HG03565 (cell line): ENCODE results near the gene EFCAB12.

Experiments
- ATAC-seq: cut with Tn5 transposase; IDR thresholded peaks from one replicate; pipeline ENCODE4 v1.9.1; 2021; ENCODE audit warnings: mild to moderate bottlenecking, moderate library complexity; ENCODE audit not compliant: unreplicated experiment

Gene EFCAB12

DNA sequence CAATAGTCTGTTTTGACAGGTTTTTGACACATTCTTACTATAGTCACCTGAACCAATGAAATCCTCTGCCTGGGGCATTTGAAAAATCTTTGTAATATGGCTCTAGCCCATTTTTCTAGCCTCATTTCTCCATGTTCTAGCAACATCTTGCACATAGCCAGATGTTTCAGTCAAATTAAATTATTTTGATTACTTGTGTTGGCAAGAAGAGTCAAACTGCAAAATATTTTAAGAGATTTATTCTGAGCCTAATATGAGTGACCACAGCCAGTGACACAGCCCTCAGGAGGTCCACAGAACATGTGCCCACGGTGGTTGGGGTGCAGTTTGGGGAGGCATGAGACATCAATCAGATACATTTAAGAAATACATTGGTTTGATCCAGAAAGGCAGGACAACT, 18.5 kb upstream of the EFCAB12 start:
- no peak for ATAC-seq

- no peak for ATAC-seq
Observed at GRCh38 chr3:129445471-129445870, 17.0 kb upstream of the EFCAB12 start.

DNA sequence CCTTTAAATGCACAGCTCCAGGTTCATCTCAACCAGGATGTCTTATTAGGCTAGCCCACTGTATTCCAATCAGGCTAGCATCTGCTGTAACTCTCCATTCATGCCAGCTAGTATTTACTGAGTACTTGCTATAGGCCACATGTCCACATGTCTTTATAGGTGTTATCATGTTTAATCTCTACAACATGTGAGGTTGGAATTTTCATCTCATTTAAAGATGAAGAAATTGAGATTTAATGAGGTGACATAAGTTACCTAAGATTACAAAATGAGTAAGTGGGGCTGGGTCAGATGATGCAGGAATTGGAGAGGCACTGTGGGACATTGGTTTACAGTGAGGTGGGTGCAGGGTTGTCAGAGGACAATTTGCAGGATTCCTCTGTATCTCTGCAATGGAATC, 14.5 kb upstream of the EFCAB12 start:
- ATAC-seq, result no peak

DNA sequence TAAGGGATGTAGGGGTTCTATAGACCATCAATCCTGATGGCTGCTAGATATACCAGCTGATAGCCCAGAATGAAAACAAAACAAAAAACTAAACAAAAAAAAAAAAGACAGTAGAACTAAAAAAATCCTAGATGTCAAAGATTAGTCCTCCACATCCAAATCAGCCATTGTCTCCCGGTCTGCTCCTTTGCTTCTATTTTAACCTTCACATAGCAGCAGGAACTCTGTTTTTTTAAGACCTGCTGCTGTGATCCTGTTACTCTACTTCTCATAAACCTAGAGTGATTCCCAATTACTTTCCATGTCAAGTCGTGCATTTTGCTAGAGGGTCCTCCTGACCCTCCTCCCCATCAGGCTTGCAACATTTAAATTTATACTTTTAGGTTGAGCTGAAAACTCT, 14.1 kb upstream of the EFCAB12 start:
- ATAC-seq, result no peak

- ATAC-seq, result no peak
Observed at GRCh38 chr3:129441782-129442181, 13.3 kb upstream of the EFCAB12 start.

- no peak for ATAC-seq
Observed at GRCh38 chr3:129441215-129441614, 12.8 kb upstream of the EFCAB12 start.

GRCh38 chr3:129440618-129441190, 12.3 kb upstream of the EFCAB12 start:
- ATAC-seq, result no peak

DNA sequence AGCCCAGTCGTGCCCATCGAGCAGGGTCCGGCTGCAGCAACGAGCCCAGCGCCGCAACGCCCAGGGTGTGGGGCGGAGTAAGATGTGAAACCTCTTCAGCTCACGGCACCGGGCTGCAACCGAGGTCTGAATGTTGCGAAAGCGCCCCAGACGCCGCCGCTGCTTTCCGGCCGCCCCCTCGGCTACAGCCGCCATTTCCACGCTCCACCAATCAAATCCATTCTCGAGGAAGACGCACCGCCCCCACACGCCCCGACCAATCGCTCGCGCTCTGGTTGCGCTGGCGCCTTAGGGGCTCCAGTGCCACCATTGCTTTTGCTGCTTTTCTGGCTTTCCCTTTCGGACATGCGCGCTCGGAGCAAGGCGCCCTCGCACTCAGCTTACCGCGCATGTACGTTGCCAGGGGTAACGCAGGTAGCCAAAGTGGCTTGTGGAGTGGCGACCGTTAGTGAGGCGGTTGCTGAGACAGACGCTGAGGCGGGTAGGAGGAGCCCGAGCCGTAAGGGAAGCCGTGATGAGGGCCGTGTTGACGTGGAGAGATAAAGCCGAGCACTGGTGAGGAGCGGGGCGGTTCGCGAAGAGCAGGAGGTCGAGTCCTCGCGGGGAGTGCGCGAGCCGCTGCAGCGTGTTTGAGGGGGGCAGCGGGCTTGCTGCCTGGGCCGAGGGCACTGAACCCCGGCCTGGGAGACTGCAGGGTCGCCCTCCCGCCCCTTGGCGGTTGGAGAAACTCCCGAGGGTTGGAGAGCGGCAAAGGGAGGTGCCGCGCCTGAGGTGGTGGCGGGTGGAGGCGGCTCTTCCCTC, 11.6 kb upstream of the EFCAB12 start, which contains the start of the genes IFT122 and MBD4:
TSS of gene IFT122 (plus strand) at position 408 of the 801 bp plus-strand sequence. CDS start at position 515, 107 bp downstream.
TSS of gene MBD4 (minus strand) at position 132 of the 801 bp plus-strand sequence. CDS start at position 17, 115 bp downstream.
- peak; percentile 85 for ATAC-seq

GRCh38 chr3:129439226-129439816, 10.9 kb upstream of the EFCAB12 start:
- no peak for ATAC-seq

- no peak for ATAC-seq
Observed at GRCh38 chr3:129435367-129435766, 6.9 kb upstream of the EFCAB12 start.

- no peak for ATAC-seq
Observed at GRCh38 chr3:129434140-129434539, 5.7 kb upstream of the EFCAB12 start.

GRCh38 chr3:129433565-129433964, 5.1 kb upstream of the EFCAB12 start:
- ATAC-seq, result no peak

- no peak for ATAC-seq
Observed at GRCh38 chr3:129432671-129433070, 4.2 kb upstream of the EFCAB12 start.

GRCh38 chr3:129432036-129432435, 3.6 kb upstream of the EFCAB12 start:
- no peak for ATAC-seq

GRCh38 chr3:129429602-129430001, 1.2 kb upstream of the EFCAB12 start:
- no peak for ATAC-seq

DNA sequence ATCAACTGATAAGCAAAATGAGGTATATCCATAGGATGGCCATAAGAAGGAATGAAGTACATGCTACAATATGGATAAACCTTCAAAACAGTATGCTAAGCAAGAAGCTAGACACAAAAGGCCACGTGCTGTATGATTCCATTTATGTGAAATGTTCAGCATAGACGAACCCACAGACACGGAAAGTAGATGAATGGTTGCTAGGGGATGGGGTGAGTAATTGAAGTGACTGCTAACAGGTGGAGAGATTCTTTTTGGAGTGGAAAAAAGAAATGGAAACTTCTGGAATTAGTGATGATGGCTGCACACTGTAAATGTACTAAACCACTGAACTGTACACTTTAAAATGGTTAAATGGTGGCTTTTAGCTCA, 630 bp upstream of the EFCAB12 start:
- ATAC-seq, result no peak

- no peak for ATAC-seq
Observed at GRCh38 chr3:129428007-129428375, 445 bp downstream of the EFCAB12 start.

DNA sequence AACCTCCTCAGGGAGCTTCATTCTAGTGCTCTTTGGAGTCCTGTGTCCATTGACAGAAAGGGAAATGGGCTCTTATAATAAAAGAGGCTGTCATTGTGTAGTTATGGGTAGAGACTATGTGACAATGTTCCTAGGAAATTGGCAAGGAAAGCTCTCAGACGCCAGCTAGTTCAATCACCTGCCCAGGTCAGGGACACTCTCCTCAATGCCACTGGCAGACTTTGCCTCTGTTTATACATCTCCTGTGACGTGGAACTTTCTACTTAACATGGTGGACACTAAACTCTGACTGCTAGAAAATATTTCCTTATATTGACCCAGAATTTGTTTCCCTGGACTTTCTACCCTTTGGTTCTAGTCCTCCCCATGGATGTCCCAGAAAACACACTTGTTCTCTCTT, 2.8 kb downstream of the EFCAB12 start:
- ATAC-seq, result no peak

- no peak for ATAC-seq
Observed at GRCh38 chr3:129425213-129425612, 3.2 kb downstream of the EFCAB12 start.

DNA sequence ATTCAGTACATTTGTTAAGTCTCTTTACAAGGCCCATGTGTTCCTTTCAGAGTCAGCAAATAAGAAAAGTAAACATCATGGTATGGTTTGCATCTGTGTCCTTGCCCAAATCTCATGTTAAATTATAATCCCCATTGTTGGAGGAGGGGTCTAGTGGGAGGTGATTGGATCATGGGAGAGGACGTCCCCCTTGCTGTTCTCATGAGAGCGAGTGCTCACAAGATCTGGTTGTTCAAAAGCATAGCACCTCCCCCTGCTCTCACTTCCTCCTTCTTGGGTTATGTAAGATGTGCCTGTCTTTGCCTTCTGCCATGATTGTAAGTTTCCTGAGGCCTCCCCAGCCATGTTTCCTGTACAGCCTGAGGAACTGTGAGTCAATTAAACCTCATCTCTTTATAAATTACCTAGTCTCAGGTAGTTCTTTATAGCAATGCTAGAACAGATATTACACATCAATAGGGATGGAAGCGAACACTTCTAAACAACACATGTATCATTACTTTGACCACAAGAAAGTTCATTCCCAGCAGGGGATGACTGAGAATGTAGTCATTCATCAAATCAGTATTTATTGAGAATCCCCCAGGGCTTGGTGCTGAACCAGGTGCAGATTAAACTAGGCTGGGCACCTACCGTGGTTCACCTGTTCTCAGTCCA, 4.1 kb downstream of the EFCAB12 start:
- ATAC-seq, result peak; percentile 56

- no peak for ATAC-seq
Observed at GRCh38 chr3:129422897-129423296, 5.5 kb downstream of the EFCAB12 start.
